Measurements from ENCODE around the gene VGLL4. TPM values are rescaled to one million over a fixed set of nuclear protein-coding genes. Genes with fewer than 3 reads are reported as not detected.

The VGLL4 gene
- total RNA-seq, 2 experiments from 2014 or later, result 36.1 to 74.5 TPM

GRCh38 chr3:11640009-11640673, 3.6 kb downstream of the VGLL4 start:
- Histone ChIP-seq H3K9me2 (ENCODE audit: insufficient read depth, low read length) (no peaks in the 10 kb centered on the region), H3K79me2 (ENCODE audit: insufficient read depth, low read depth, low read length) (peaks cover 90% of the 10 kb centered on the region), H3K4me2 (ENCODE audit: low read length) (peak overlapping the region; percentile 97), H3K4me1 (ENCODE audit: insufficient read depth, low read length, poor library complexity, severe bottlenecking) (peaks cover 29% of the 10 kb centered on the region), H2AFZ (ENCODE audit: low read length) (no peak overlapping the region), H3K36me3 (ENCODE audit: insufficient read depth, low read length) (peaks cover 4% of the 10 kb centered on the region; the same call in 1 of the 2 replicates), H3K9me3 (ENCODE audit: low read length) (no peaks in the 10 kb centered on the region), H3K27ac (ENCODE audit: low read depth, low read length, poor library complexity, severe bottlenecking) (no peak overlapping the region), H4K20me1 (ENCODE audit: insufficient read depth, low read length) (peaks cover 47% of the 10 kb centered on the region), H3K4me3 (ENCODE audit: low read depth, low read length, poor library complexity, severe bottlenecking) (peak overlapping the region; percentile 17)
- intact Hi-C loops (cut with micrococcal nuclease; ENCODE audit: unreplicated experiment), result loop anchor here (10.0 kb wide), 1 partner anchor 55 kb away; no protein-coding TSS in a partner anchor
- no peak for DNase-seq (ENCODE audit: low spot score)
- ChIA-PET CTCF (ENCODE audit: unreplicated experiment) (no interaction called here), POLR2A (interaction anchor here (0.7 to 1.0 kb wide), 2 partner anchors 19 to 156 kb away, joined by 4 read pairs; no protein-coding TSS in a partner anchor)
- no TSS peak for BruUV-seq (replicated peaks)
- TF ChIP-seq CTCF (conservative IDR thresholded peaks at IDR 0.05; ENCODE audit: low read length) (no peak), EZH2phosphoT487 (IDR thresholded peaks at IDR 0.05; ENCODE audit: borderline replicate concordance, low read depth, low read length) (no peak)

GRCh38 chr3:11638495-11639358, 5.0 kb downstream of the VGLL4 start:
- peak overlapping the region; percentile 39; the same call in 1 of the 2 replicates for H3K4me2 ChIP-seq (ENCODE audit: low read length)
- no TSS peak for BruUV-seq (replicated peaks)
- ChIA-PET CTCF (ENCODE audit: unreplicated experiment) (interaction anchor here (0.6 kb wide), 1 partner anchor 45 kb away, joined by 3 read pairs; no protein-coding TSS in a partner anchor), POLR2A (interaction anchor here (0.6 to 1.5 kb wide), 9 partner anchors 8 to 549 kb away, joined by 3 to 5 read pairs (median 4); no protein-coding TSS in a partner anchor)
- no peak overlapping the region for H2AFZ ChIP-seq (ENCODE audit: low read length)
- no peaks in the 10 kb centered on the region for H3K9me2 ChIP-seq (ENCODE audit: insufficient read depth, low read length)
- TF ChIP-seq CTCF (conservative IDR thresholded peaks at IDR 0.05; ENCODE audit: low read length), result no peak
- no peak for TF ChIP-seq EZH2phosphoT487 (IDR thresholded peaks at IDR 0.05; ENCODE audit: borderline replicate concordance, low read depth, low read length)
- H4K20me1 ChIP-seq (ENCODE audit: insufficient read depth, low read length), result peaks cover 47% of the 10 kb centered on the region
- H3K4me1 ChIP-seq (ENCODE audit: insufficient read depth, low read length, poor library complexity, severe bottlenecking), result peaks cover 21% of the 10 kb centered on the region
- H3K4me3 ChIP-seq (ENCODE audit: low read depth, low read length, poor library complexity, severe bottlenecking), result no peak overlapping the region
- DNase-seq (ENCODE audit: low spot score), result no peak
- peaks cover 4% of the 10 kb centered on the region; the same call in 1 of the 2 replicates for H3K36me3 ChIP-seq (ENCODE audit: insufficient read depth, low read length)
- intact Hi-C loops (cut with micrococcal nuclease; ENCODE audit: unreplicated experiment), result no loop called here
- H3K9me3 ChIP-seq (ENCODE audit: low read length), result no peaks in the 10 kb centered on the region
- H3K79me2 ChIP-seq (ENCODE audit: insufficient read depth, low read depth, low read length), result peaks cover 94% of the 10 kb centered on the region
- no peak overlapping the region for H3K27ac ChIP-seq (ENCODE audit: low read depth, low read length, poor library complexity, severe bottlenecking)

Measured in OCI-LY7 (cell line).